Kidney epithelial cell (primary cell): Measurements from ENCODE around the gene LRRN4. TPM values are rescaled to one million over a fixed set of nuclear protein-coding genes. Genes with fewer than 3 reads are reported as not detected.

Experiments
- DNase-seq: peaks from one replicate; pipeline ENCODE4 v3.0.0-alpha.2; 2010; ENCODE audit warnings: low read depth
- H3K27me3 ChIP-seq: 2 replicates; pipeline ENCODE4 v1.6.0; 2011; ENCODE audit warnings: low read length; ENCODE audit not compliant: control insufficient read depth, insufficient read depth
- H3K36me3 ChIP-seq: 2 replicates; pipeline ENCODE4 v1.5.1; 2011; ENCODE audit warnings: low read length; ENCODE audit not compliant: control insufficient read depth, insufficient read depth
- H3K4me3 ChIP-seq: 2 replicates; pipeline ENCODE4 v1.5.1; 2011; ENCODE audit warnings: low read depth, mild to moderate bottlenecking, control low read depth, low read length
- CTCF ChIP-seq: IDR thresholded peaks from 2 replicates; pipeline ENCODE4 v1.5.1; 2011; ENCODE audit warnings: mild to moderate bottlenecking, moderate library complexity, low read length, control low read depth, inconsistent platforms; ENCODE audit not compliant: insufficient read depth, poor library complexity, severe bottlenecking
- total RNA-seq: library from RNA; depleted of rRNA; stranded (reverse); fragments of >200 nt; gene quantifications from 2 replicates; pipeline ENCODE4 v1.2.3, GENCODE V29; 2015

The LRRN4 gene
- total RNA-seq, 1 donor from 2014 or later = 65.3 TPM

GRCh38 chr20:6095409-6095808, 41.5 kb upstream of the LRRN4 start:
- Histone ChIP-seq H3K27me3 (no peaks in the 10 kb centered on the region), H3K4me3 (no peak overlapping the region), H3K36me3 (no peaks in the 10 kb centered on the region)
- DNase-seq = no peak
- no peak for TF ChIP-seq CTCF

- no peak for TF ChIP-seq CTCF
Observed at GRCh38 chr20:6094565-6094964, 40.7 kb upstream of the LRRN4 start.

DNA sequence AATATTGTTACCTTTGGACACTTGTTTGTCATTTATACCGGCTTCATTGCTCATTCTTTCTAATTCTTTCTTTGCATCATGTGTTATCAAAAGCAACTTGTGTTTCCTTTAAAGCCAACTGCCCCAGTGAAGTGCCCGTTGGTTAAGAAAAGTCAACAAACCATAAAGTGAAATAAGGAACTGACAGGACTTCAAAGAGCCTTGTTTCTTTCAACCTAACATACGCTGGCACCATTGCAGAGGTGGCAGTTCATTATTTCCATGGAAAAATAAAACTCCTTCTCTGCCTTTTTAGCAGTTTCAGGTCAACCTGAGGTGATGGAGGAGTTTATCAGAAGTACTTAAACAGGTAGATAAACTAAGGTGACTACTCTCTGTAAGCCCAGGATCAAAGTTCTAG, 40.2 kb upstream of the LRRN4 start:
- TF ChIP-seq CTCF = no peak
- Histone ChIP-seq H3K36me3 (no peaks in the 10 kb centered on the region), H3K27me3 (no peaks in the 10 kb centered on the region), H3K4me3 (no peak overlapping the region)
- DNase-seq = no peak

More at GRCh38 chr20:6094565-6094964, 40.7 kb upstream of the LRRN4 start:
- Histone ChIP-seq H3K4me3 (no peak overlapping the region), H3K27me3 (no peaks in the 10 kb centered on the region), H3K36me3 (no peaks in the 10 kb centered on the region)
- DNase-seq = no peak

- no peak for DNase-seq
- no peak for TF ChIP-seq CTCF
Observed at GRCh38 chr20:6091661-6092060, 37.8 kb upstream of the LRRN4 start.

GRCh38 chr20:6086868-6087267, 33.0 kb upstream of the LRRN4 start:
- Histone ChIP-seq H3K27me3 (no peaks in the 10 kb centered on the region), H3K36me3 (peaks cover 4% of the 10 kb centered on the region), H3K4me3 (no peak overlapping the region)
- TF ChIP-seq CTCF = no peak
- no peak for DNase-seq

More at GRCh38 chr20:6091661-6092060, 37.8 kb upstream of the LRRN4 start:
- Histone ChIP-seq H3K36me3 (no peaks in the 10 kb centered on the region), H3K4me3 (no peak overlapping the region), H3K27me3 (no peaks in the 10 kb centered on the region)

- Histone ChIP-seq H3K27me3 (no peaks in the 10 kb centered on the region), H3K4me3 (no peak overlapping the region), H3K36me3 (peaks cover 4% of the 10 kb centered on the region)
- DNase-seq = no peak
- TF ChIP-seq CTCF = no peak
Observed at GRCh38 chr20:6083926-6084325, 30.1 kb upstream of the LRRN4 start.
